PC-9 (cell line): ENCODE results near the gene RING1.

ENCODE experiments used
- EZH2 ChIP-seq: fragments of 200-600 bp; sonication (generic); IDR thresholded peaks from 2 replicates; pipeline ENCODE4 v1.8.0; 2017; ENCODE audit warnings: antibody characterized with exemption, low read depth
- TF ChIP-seq, protein P1 (sequence below): fragments of 200-600 bp; sonication (generic); conservative IDR thresholded peaks from 2 replicates; pipeline ENCODE4 v1.6.1; 2017; ENCODE audit warnings: mixed run types, antibody characterized with exemption, mild to moderate bottlenecking, moderate library complexity

DNA sequence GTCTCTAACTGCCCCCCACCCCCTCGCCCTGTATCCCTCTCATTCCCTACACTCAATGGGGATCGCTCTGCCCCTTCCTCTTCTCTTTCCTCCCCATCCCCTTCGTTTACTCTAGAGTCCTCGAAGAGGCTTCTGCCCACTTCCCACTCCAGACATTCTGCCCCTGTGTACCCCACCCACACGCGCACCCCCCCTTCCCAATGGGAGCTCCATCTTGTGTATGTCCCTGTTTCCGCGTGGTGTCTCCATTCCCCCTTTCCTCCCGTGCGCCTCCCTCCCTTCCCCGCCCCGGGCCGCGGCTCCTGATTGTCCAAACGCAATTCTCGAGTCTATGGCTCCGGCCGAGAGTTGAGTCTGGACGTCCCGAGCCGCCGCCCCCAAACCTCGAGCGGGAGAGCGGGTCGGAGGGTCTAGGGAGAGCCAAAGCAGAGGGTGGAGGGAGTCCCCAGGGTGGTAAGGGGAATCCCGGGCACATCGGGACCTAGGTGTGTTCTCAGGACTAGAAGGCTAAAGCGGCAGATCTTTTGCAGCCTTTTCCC is 679 bp upstream of the RING1 start:
- TF ChIP-seq EZH2 = no peak
- TF ChIP-seq, protein P1, sequence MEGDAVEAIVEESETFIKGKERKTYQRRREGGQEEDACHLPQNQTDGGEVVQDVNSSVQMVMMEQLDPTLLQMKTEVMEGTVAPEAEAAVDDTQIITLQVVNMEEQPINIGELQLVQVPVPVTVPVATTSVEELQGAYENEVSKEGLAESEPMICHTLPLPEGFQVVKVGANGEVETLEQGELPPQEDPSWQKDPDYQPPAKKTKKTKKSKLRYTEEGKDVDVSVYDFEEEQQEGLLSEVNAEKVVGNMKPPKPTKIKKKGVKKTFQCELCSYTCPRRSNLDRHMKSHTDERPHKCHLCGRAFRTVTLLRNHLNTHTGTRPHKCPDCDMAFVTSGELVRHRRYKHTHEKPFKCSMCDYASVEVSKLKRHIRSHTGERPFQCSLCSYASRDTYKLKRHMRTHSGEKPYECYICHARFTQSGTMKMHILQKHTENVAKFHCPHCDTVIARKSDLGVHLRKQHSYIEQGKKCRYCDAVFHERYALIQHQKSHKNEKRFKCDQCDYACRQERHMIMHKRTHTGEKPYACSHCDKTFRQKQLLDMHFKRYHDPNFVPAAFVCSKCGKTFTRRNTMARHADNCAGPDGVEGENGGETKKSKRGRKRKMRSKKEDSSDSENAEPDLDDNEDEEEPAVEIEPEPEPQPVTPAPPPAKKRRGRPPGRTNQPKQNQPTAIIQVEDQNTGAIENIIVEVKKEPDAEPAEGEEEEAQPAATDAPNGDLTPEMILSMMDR = no peak
